GM12875 (cell line): ENCODE data around the gene TLE6.
"Not testable (repeated sequence)": the region's sequence is repeated elsewhere in the genome, so short reads cannot be mapped to it uniquely, and the experiment has no call there.

ENCODE experiments used
- H3K4me3 ChIP-seq: one replicate; pipeline ENCODE4 v1.5.1; 2011; ENCODE audit warnings: low read depth, low read length, control low read depth
- TF ChIP-seq, protein P1 (sequence below): IDR thresholded peaks from 2 replicates; pipeline ENCODE4 v1.5.1; 2011; ENCODE audit warnings: low read depth, mild to moderate bottlenecking, control low read depth, inconsistent platforms, low read length, moderate library complexity, borderline replicate concordance; ENCODE audit not compliant: insufficient read depth

TLE6 gene

GRCh38 chr19:3035542-3036118 is 58.3 kb downstream of the TLE6 start:
- TF ChIP-seq, protein P1, sequence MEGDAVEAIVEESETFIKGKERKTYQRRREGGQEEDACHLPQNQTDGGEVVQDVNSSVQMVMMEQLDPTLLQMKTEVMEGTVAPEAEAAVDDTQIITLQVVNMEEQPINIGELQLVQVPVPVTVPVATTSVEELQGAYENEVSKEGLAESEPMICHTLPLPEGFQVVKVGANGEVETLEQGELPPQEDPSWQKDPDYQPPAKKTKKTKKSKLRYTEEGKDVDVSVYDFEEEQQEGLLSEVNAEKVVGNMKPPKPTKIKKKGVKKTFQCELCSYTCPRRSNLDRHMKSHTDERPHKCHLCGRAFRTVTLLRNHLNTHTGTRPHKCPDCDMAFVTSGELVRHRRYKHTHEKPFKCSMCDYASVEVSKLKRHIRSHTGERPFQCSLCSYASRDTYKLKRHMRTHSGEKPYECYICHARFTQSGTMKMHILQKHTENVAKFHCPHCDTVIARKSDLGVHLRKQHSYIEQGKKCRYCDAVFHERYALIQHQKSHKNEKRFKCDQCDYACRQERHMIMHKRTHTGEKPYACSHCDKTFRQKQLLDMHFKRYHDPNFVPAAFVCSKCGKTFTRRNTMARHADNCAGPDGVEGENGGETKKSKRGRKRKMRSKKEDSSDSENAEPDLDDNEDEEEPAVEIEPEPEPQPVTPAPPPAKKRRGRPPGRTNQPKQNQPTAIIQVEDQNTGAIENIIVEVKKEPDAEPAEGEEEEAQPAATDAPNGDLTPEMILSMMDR: no peak
- H3K4me3 ChIP-seq: peak overlapping the region; percentile 65

DNA sequence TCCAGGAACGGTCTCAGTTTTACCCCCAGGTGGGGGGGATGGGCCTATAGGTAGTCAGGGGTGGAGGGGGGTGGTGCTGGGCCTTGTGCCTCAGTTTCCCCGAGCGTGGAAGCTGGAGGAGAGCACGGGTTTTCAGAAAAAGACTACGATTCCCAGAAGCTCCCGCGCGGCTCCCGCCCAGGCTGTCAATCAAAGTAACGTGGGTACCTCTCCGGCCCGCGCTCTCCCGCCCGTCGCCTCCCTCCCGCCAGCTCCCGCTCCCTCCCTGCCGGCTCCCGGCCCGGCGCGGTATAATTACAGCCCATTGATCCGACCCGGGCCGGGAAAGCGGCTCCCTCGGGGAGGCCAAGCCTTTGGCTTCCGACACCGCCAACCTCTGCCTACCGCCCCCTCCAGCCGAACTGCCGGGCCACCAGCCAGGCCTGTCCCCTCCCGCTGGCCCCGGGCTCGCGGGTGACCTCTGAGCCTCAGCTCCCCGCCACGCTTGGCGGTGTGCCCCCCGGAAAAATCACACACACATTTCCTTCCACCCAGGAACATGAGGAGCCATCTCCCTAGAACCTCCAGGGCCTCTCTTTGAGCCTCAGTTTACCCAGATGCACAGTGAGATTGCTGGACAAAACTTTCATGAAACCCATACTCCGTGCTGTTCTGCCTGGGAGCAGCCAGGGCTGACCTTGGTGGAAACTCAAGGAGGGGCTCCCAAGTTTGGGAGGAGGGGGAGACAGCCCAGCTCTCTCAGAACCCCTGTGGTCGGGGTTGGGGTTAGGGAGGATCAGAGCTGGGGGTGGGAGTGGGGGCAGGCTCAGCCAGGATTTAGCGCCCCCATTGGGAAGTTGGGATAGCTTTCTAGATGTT is 59.0 kb downstream of the TLE6 start:
- TF ChIP-seq, protein P1: no peak
- H3K4me3 ChIP-seq: peak overlapping the region; percentile 65

DNA sequence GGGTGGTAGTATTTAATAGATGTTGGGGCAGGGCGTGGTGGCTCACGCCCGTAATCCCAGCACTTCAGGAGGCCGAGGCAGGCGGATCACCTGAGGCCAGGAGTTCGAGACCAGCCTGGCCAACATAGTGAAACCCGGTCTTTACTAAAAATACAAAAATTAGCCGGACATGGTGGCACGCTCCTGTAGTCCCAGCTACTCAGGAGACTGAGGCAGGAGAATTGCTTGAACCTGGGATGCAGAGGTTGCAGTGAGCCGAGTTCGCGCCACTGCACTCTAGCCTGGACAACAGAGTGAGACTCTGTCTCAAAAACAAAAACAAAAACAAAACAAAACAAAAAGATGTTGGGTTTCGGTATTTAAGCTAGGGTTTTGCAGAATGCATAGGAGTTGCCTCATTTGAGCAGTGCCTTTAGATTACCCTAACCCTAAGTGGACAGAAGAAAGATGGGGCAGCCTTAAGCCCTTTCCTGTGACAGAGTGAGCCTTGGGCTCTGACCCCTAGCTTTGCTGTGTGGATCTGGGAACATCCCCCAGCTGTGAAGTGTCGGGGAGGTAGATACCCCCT is 59.7 kb downstream of the TLE6 start:
- not testable (repeated sequence) for H3K4me3 ChIP-seq

DNA sequence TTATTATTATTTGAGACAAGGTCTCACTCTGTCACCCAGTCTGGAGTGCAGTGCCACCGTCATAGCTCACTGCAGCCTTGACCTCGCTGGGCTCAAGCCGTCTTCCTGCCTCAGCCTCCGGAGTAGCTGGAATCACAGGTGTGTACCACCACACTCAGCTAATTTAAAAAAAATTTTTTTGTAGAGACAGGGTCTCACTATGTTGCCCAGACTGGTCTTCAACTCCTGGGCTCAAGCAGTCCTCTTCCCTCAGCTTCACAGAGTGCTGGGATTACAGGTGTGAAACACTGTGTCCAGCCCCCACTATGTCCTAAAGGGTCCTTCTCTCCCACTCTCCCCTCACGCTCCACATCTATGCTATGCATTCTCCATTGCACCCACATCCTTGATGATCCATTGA is 60.9 kb downstream of the TLE6 start:
- TF ChIP-seq, protein P1: no peak
- H3K4me3 ChIP-seq: no peak overlapping the region

- TF ChIP-seq, protein P1: no peak
- no peak overlapping the region for H3K4me3 ChIP-seq
These were observed 61.8 kb downstream of the TLE6 start for GRCh38 chr19:3039125-3039524.

- TF ChIP-seq, protein P1: no peak
- no peak overlapping the region for H3K4me3 ChIP-seq
These were observed 62.3 kb downstream of the TLE6 start for GRCh38 chr19:3039641-3040077.

DNA sequence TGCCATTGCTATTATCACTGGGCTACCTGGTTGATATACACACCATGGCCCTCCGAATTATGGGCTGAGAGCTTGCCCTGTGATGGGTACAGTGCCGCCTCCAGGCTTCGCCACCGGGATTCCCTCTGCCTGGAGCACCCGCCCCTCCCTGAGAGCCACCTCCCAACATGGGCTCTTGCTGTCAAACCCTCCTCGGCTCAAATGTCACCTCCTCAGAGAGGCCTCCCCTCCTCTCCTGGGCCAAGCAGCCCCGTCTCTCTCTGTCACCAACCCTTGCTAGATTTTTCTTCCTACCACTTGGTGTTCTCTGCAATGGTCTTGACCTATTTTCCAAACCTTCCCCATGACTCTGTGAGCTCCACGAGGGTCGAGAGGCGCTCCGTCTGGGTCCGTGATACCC is 64.0 kb downstream of the TLE6 start:
- TF ChIP-seq, protein P1: no peak
- no peak overlapping the region for H3K4me3 ChIP-seq
